GM12874 (cell line): Measurements from ENCODE around the gene GLT8D2.

Experiments used
- CTCF ChIP-seq: IDR thresholded peaks from 2 replicates; pipeline ENCODE4 v1.5.1; 2011; ENCODE audit warnings: low read depth, mild to moderate bottlenecking, control low read depth, low read length, moderate library complexity; ENCODE audit not compliant: insufficient read depth

Gene GLT8D2

GRCh38 chr12:104026841-104027599 lies 23.0 kb downstream of the GLT8D2 start:
- no peak for TF ChIP-seq CTCF

- no peak for TF ChIP-seq CTCF
Observed at GRCh38 chr12:104025771-104026170, 24.2 kb downstream of the GLT8D2 start.

GRCh38 chr12:104024348-104024747 lies 25.6 kb downstream of the GLT8D2 start:
- no peak for TF ChIP-seq CTCF

GRCh38 chr12:104023710-104024109 lies 26.3 kb downstream of the GLT8D2 start:
- no peak for TF ChIP-seq CTCF

GRCh38 chr12:104022786-104023185 lies 27.2 kb downstream of the GLT8D2 start:
- TF ChIP-seq CTCF: no peak

- TF ChIP-seq CTCF: no peak
Observed at GRCh38 chr12:104012331-104012730, 37.7 kb downstream of the GLT8D2 start.

GRCh38 chr12:104011253-104011652 lies 38.7 kb downstream of the GLT8D2 start:
- no peak for TF ChIP-seq CTCF
